H1 (cell line): ENCODE measurements around the gene DEDD. TPM values are rescaled to one million over a fixed set of nuclear protein-coding genes. Genes with fewer than 3 reads are reported as not detected.

Source experiments
- SAP30 ChIP-seq: fragments of 300-600 bp; sonication (generic); IDR thresholded peaks from 2 replicates; pipeline ENCODE4 v1.7.1; 2012; ENCODE audit warnings: low read length, moderate library complexity, mild to moderate bottlenecking, inconsistent platforms; ENCODE audit not compliant: insufficient read depth, insufficient replicate concordance
- polyA plus RNA-seq, 7 experiments: library from polyadenylated mRNA; depleted of rRNA in 3 of 7; stranded (reverse) in 5 of 7; unstranded in 2 of 7; fragments of >200 nt in 5 of 7; fragments of 200-250 nt in 2 of 7; gene quantifications; 1 replicate in 5 of 7; 2 replicates in 1 of 7; 4 replicates in 1 of 7; pipeline versions ENCODE4 v1.2.1 to v1.2.3, GENCODE V29; 2011 to 2013; ENCODE audit warnings: missing spikeins in 2 of 7, mixed read lengths in 2 of 7
- total RNA-seq: library from RNA; stranded (reverse); fragmentation: NEBNext Ultra II Directional; extraction: Animal tissue kit (Norgen Biotek cat#: 25700); gene quantifications from 2 replicates; pipeline ENCODE4 v1.2.1, GENCODE V29; 2021

DEDD gene
- total and polyA plus RNA-seq, 2 of the 8 experiments (the other 6 are each of a cell fraction or from before 2014, with no cell fraction given), result 42.6 to 55.9 TPM

DNA sequence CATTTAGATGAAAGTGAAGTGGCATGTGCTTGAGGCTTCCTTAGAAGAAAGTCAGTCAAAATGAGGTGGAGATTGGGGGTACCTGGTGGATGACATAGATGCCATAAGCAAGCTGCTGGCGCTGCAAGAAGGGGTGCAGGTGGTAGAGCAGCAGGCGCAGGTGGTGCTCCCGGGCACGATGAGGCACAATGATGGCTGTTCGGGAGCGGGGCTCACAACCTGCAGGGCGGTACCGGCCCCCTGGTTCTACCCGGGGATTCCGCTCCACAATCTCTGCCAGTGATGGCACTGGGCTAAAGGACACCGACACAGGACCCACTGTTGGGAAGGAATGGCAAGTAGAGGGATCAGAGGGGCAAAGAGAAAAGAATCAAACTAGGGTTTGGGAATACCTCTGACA lies 42.4 kb upstream of the DEDD start (continued):
- no peak for TF ChIP-seq SAP30
